ENCODE data around the gene SUSD4.

DNA sequence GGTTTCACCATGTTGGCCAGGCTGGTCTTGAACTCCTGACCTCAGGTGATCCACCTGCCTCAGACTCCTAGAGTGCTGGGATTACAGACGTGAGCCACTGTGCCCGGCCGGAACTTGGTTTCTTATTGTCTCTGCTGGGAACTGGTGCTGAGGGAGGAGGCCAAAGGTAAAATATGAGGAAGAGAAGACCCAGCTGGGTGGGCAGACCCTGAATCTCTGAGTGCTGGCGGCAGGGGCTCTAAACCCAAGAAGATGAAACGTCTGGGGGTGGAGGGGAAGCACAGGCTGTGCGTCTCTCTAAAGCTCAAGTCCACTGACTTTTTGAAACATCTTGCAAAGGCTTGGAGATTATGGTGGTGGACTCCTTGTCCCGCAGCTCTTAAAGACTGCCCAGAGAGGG lies 138.9 kb downstream of the SUSD4 start:
- TF ChIP-seq RCOR1 (IDR thresholded peaks at IDR 0.05; ENCODE audit: low read length) (no peak), RAD21 (IDR thresholded peaks at IDR 0.05; ENCODE audit: low read length) (no peak), NFIC (IDR thresholded peaks at IDR 0.05; ENCODE audit: borderline replicate concordance) (no peak), GABPA (IDR thresholded peaks at IDR 0.05; ENCODE audit: low read depth) (no peak), EP300 (IDR thresholded peaks at IDR 0.05; ENCODE audit: borderline replicate concordance in 1 of 2, low read depth in 1 of 2, low read length in 1 of 2) (no peak), EZH2phosphoT487 (IDR thresholded peaks at IDR 0.05; ENCODE audit: borderline replicate concordance, low read depth) (no peak), POLR2AphosphoS5 (IDR thresholded peaks at IDR 0.05; ENCODE audit: low read depth, low read length) (no peak), YY1 (IDR thresholded peaks at IDR 0.05; ENCODE audit: low read depth) (no peak), TAF1 (IDR thresholded peaks at IDR 0.05; ENCODE audit: borderline replicate concordance, low read depth, low read length) (no peak), GATA2 (CRISPR knock-in tag; IDR thresholded peaks at IDR 0.05) (no peak), MXI1 (IDR thresholded peaks at IDR 0.05; ENCODE audit: low read depth, low read length) (no peak), FOXJ3 (CRISPR knock-in tag; IDR thresholded peaks at IDR 0.05) (no peak)
- TF ChIP-seq, protein P1, sequence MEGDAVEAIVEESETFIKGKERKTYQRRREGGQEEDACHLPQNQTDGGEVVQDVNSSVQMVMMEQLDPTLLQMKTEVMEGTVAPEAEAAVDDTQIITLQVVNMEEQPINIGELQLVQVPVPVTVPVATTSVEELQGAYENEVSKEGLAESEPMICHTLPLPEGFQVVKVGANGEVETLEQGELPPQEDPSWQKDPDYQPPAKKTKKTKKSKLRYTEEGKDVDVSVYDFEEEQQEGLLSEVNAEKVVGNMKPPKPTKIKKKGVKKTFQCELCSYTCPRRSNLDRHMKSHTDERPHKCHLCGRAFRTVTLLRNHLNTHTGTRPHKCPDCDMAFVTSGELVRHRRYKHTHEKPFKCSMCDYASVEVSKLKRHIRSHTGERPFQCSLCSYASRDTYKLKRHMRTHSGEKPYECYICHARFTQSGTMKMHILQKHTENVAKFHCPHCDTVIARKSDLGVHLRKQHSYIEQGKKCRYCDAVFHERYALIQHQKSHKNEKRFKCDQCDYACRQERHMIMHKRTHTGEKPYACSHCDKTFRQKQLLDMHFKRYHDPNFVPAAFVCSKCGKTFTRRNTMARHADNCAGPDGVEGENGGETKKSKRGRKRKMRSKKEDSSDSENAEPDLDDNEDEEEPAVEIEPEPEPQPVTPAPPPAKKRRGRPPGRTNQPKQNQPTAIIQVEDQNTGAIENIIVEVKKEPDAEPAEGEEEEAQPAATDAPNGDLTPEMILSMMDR (IDR thresholded peaks at IDR 0.05) = no peak

Measured in SK-N-SH (cell line).